HG02759 (cell line): ENCODE results near the gene STK32B.

ENCODE experiments used
- ATAC-seq: cut with Tn5 transposase; IDR thresholded peaks from one replicate; pipeline ENCODE4 v1.9.1; 2021; ENCODE audit warnings: mild to moderate bottlenecking, moderate library complexity; ENCODE audit not compliant: unreplicated experiment

The STK32B gene

DNA sequence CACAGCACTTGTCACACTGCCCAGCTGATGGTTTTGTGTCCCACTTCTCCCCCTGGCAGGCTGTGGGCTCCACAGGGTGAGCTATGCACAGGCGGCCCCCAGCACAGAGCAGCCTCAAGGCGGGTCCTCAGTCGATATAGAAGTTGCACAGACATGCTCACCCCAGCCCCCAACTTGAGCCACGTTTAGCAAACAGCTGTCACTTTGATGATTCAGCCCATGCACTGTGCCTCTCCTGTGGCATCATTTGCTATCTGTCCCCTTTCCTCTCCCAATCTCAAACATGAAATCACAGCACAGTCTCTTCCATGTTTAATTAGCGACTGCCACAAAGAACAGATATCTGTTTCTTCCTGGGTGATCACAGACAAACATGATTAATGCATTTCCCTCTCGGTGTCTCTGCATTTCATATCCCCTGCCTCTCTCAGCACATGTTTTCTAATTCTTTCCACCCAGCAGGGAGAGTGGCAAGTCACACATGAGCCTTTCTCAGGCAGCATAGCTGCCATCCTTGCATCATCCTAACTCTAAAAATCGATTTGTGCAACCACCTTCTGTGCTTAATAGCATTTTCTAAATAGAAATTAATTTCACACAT lies 452.2 kb downstream of the STK32B start:
- ATAC-seq, result no peak

DNA sequence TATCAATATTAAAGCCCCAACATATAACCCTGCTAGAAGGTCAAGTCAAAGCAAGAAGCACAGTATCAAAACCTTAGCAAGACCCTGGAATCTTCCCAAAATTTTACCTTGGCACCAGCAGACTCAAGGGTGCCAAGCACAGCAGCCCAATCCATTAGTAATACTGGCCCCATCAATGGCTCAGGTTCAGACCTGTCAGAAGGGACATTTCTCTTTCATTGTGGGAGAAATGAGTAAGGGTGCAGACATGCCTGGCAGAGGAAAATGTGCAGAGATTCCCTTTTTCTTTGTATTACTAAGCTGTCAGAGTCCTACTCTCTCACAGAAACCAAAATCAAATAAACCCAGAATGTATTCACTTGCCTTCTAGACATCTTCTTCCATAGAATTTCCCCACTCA lies 453.2 kb downstream of the STK32B start:
- no peak for ATAC-seq

DNA sequence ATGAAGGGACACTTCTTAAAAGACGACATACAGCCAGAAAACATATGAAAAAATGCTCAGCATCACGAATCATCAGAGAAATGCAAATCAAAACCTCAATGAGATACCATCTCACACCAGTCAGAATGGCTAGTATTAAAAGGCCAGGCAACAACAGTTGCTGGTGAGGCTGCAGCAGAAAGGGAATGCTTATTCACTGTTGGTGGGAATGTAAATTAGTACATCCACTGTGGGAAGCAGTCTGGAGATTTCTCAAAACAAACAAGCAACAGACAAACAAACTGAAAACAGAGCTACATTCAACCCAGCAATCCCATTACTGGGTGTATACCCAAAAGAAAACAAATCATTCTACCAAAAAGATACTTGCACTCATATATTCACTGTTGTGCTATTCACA lies 459.2 kb downstream of the STK32B start:
- no peak for ATAC-seq

DNA sequence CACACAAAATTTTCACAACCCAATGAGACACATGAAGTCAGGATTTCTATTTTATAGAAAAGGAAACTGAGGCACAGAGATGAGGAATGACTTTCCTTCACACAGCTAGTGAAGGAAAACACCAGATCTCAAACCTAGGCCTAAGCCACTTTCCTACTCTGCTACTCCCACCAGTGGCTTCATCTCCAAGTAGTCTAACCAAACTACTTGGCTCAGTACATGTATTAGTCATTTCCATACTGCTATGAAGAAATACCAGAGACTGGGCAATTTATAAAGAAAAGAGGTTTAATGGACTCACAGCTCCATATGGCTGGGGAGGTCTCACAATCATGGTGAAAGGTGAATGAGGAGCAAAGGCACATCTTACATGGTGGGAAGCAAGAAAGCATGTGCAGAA lies 460.5 kb downstream of the STK32B start:
- ATAC-seq, result no peak

DNA sequence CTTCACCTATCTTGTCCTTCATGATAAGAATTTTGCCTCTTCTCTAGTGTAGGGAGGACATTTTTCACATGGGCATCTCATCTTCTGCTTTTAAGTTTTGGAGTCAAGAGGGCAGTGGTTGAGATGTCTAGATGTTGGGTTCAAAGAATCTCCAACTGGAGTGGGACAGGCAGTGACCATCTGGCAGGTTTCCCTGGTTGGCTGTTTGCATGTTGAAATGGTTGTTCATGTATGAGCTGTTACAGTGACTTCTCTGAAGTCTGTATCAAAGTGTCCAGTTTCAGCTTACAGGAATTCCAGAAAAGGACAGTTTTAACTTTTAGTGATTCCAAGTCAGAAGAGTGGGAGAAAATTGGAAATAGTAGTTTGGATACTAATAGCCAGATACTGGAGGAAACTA lies 464.4 kb downstream of the STK32B start:
- no peak for ATAC-seq

DNA sequence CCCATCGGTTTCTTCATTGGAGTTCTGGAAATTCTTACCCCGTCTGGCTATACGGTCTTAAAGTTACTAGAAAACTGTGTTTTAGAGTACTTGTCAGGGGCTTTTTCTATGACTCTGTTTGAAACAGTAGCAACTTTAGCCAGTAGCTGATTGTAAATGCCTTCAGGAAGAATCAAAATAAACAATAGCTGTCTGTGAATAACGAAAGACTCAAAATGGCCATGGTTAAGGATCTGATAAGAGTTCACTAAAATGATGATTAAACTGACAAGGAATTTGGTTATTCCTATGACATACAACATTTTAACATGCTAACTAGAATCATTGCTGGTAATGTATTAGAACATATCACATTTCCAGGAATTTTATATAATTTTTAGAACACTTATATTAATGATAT lies 466.1 kb downstream of the STK32B start:
- no peak for ATAC-seq

DNA sequence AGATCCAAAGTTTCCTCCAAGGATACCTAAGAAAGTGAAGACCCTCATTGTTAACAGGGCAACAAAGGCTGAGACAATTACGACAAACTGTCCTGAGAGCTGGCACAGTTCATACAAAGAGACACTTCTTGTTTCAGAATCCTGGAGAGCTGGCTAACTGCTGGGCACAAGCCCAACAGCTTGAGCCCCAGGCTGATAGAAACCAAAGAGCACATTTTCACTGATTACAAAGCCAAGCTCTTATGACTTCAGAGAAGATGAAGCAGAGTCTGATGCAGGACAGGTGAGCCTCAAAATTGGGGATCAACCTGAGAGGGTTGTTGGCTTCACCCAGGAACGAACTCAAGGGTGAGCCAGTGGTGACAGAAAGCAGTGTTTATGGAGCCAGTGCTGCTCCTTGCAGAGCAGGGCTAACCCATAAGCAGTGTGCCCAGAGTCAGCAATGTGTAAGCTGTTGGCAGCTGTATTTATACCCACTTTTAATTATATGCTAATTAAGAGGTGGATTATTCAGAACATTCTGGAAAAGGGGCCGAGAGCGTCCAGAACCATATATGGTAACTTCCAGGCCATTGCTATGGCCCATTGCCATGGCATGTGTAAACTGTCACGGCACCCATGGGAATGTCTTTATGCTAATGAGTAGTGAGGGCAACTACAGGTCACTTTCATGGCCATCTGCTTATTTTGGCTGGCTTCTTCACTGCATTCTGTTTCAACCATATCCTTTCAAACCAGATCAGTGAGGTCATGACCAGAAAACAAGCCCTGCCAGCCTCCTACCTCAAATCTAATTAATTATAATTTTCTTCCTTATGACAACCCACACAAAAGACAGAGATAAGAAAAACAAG lies 473.4 kb downstream of the STK32B start:
- ATAC-seq, result no peak

DNA sequence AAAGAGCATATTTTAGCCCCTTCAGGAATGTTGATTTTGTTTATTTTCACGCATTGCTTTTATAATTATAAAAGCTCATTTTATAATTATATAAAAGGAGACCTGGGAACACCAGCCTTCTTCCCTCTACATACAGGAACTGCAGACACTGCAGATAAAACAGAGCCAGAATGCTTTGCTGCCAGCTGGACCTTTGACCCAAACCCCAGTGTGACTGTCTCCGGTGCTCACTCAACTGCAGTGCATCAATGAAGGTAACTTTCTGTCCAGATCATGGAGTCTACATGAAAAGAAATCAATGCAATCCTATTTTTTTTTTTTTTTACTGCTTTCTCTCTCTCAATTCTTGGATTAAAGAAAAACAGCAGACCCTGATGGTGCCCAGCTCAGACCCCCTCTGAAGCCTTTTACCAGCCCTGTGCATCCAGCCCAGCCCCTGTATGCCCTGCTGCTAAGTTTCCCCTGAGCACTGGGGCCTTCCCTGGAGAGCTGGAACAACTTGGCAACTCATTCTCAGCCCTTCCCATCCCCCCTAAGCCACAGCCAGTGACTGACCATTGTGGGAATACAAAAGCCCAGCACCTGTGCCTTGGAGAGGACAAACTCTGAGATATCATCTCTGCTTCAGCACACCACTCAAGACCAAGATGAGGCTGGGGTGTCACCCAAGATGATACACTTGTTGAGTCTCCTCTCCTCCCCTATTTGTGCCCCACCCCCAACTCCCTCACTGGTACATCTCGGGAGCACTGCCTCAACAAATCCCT lies 475.0 kb downstream of the STK32B start:
- no peak for ATAC-seq

DNA sequence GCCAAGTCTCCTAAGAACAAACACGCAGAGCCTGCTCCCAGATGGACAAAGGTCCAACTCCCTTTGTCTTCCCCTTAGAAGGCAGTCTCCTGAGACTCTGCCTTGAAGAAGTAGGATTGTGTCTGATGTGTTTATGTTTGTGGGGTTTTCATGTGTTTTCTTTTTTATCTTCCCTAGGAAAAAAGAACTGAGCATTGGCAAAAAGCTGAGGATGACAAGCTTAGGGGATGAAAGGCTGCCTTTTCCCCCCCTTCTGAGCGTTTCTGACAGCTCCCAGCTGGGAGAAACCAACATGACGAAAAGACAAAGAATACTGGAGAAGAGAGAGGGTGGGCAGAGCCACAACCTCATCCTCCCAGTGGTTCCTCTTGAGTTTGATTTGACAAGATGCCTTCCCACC lies 475.9 kb downstream of the STK32B start:
- ATAC-seq, result no peak

DNA sequence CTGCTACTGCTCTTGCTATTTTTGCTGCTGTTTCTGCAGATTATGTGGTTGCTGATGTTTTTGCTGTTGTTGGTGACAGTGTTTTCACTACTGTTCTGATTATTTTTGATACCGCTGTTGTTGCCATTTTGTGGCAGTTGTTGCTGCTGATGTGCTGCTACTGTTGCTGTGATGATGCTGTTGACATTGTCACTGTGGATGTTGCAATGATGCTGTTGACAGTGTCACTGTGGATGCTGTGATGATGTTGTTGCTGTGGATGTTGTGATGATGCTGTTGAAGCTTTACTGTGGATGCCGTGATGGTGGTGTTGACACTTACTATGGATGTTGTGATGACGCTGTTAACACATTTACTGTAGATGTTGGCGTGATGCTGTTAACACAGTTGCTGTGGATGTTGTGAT lies 476.8 kb downstream of the STK32B start:
- no peak for ATAC-seq

DNA sequence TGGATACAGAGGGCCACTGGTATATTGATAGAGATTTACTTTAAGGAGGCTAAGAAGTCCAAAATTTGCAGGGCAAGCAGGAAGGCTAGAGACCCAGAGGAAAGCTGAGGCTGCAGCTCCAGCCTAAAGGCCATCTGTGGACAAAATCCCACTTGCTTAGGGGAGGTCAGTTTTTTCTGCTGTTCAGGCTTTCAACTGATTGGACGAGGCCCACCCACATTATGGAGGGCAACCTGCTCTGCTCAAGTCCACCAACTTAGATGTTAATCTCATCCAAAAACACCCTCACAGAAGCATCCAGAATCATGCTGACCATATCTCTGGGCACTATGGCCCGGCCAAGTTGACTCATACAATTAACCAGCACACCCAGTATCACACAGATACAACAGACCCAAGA lies 480.8 kb downstream of the STK32B start:
- no peak for ATAC-seq

DNA sequence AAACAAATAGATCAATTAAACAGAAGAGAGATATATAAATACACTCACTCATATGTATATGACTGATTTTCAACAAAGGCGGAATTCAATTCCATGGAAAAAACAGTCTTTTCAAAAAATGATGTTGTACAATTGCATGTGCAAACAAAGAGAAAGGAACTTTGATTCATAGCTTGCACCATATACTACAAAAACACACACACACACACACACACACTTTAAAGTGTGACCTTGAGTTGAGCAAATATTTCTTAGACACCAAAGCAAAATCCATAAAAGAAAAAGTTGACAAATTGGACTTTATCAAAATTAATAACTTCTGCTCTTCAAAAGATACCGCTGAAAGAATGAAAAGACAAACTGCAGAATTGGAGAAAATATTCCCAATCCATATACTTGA lies 488.3 kb downstream of the STK32B start:
- ATAC-seq, result no peak

DNA sequence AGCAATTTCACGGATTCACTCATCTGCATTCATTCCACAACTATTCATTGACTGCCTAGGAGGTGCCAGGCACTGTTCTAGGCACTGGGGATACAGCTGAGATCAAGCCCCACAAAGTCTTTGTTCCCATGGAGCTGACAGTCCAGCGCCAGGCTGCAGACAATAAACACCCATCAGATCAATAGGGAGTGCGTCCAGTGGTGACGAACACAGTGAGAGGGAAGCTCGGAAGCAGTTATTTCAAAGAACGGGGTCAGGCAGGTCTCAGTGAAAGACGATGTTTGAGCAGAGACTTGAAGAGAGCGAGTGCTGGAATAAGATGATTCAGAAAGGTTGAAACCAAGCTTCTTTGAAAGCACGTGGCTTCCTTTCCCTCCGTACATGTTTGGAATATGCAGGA lies 489.9 kb downstream of the STK32B start:
- ATAC-seq, result no peak

DNA sequence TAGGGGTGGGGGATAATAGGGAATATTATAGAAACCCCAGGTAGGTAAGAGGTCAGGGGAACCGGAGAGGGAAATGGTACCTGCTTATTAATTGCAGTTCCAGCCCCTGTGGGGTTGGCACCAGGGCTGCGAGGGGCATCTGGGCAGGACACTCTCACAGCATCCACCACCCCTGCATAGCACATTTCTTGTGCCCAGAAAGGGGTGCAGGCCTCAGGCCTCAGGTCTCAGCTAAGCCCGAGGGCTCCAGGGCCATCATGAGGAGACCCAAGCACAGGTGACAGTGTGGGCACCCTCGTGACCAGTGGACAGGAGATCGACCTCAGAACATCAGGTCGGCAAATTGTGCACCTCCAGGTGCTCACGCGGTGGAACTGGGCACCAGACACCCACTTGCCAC lies 492.4 kb downstream of the STK32B start:
- ATAC-seq, result no peak

DNA sequence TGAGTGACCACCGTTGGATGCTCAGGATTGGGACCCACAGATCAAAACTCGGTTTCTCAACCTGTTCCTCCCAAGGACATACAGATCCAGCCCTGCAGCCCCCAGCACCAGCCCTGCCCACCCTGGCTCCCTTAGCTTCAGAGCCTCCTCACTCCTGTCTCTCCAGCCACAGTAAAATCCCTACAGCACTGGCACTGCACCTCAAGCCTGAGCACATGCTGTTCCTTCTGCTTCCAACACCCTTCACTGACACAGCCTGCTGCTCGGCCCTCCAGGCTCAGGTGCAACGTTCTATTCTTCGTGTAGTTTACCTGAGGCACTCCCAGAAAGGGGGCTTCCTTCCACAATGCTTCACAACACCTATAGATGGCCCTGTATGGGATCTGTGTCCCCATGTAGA lies 493.5 kb downstream of the STK32B start:
- ATAC-seq, result no peak

DNA sequence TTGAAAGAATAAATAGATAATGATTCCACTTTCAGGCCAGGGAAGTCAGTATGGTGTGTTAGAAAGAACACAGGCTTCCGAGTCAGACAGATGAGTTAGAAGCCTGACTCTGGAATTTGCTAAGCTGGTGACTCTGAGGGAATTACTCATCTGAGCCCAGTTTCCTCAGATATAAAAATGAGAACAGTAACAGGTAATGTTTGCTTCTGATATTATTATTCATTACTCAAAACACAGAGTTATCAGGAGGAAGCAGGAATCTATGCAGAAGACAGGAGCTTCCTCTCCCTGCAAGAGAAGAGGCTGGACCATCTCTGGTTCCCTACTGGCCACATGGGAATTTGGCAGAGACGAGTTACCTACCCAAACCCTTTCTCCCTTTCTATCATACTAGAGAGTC lies 494.0 kb downstream of the STK32B start:
- ATAC-seq, result no peak

DNA sequence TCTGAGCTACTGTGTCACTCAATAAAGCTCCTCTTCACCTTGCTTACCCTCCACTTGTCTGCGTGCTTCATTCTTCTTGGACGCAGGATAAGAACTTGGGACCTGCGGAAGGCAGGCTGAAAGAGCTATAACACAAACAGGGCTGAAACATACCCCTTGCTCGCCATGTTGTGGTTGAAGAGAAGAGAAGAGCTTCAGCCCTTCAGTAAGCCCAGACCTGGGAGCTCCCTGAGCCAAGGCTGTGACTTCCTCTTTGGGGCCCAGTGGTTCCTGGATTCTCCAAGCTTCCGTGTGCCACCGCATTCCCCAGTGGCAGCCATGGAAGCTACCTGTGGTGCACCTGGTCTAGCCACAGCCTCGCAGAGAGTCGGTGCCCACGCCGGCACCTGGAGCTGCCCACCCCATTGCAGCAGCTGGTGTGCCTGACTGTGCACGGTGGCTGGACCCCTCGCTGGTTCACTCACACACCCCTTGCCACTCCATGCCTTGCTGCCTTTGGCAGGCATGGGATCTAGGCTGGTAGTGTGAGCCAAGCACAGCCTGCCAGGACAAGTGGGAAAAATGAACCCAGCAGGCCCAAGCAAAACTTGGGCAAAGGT lies 496.5 kb downstream of the STK32B start:
- ATAC-seq, result no peak
